Bronchial epithelial cell (primary cell): Measurements from ENCODE around the gene MAFG. TPM values are rescaled to one million over a fixed set of nuclear protein-coding genes. Genes with fewer than 3 reads are reported as not detected.

Experiments
- DNase-seq: peaks from one replicate; pipeline ENCODE4 v3.0.0-alpha.2; 2010; ENCODE audit warnings: low read depth
- FAIRE-seq: peaks from 2 replicates; lab custom pipeline; 2011; peaks lifted over from hg19 to GRCh38; lab: Jason Lieb, UNC
- H3K27me3 ChIP-seq: 2 replicates; pipeline ENCODE4 v1.5.1; 2011; ENCODE audit warnings: low read length; ENCODE audit not compliant: control insufficient read depth, insufficient read depth
- H3K36me3 ChIP-seq: 2 replicates; pipeline ENCODE4 v1.5.1; 2011; ENCODE audit warnings: low read length; ENCODE audit not compliant: control insufficient read depth, insufficient read depth
- H3K4me3 ChIP-seq: 2 replicates; pipeline ENCODE4 v1.5.1; 2011; ENCODE audit warnings: mild to moderate bottlenecking, low read depth, low read length, control low read depth
- total RNA-seq: library from RNA; depleted of rRNA; stranded (reverse); fragments of >200 nt; gene quantifications from 2 replicates; pipeline ENCODE4 v1.2.1, GENCODE V29; 2014
- TF ChIP-seq, protein P1 (sequence below): IDR thresholded peaks from 2 replicates; pipeline ENCODE4 v1.5.1; 2011; ENCODE audit warnings: mild to moderate bottlenecking, moderate library complexity, low read length, control low read depth, inconsistent platforms; ENCODE audit not compliant: insufficient read depth, severe bottlenecking

The MAFG gene
- total RNA-seq, 1 donor from 2014 or later: 16.8 TPM

DNA sequence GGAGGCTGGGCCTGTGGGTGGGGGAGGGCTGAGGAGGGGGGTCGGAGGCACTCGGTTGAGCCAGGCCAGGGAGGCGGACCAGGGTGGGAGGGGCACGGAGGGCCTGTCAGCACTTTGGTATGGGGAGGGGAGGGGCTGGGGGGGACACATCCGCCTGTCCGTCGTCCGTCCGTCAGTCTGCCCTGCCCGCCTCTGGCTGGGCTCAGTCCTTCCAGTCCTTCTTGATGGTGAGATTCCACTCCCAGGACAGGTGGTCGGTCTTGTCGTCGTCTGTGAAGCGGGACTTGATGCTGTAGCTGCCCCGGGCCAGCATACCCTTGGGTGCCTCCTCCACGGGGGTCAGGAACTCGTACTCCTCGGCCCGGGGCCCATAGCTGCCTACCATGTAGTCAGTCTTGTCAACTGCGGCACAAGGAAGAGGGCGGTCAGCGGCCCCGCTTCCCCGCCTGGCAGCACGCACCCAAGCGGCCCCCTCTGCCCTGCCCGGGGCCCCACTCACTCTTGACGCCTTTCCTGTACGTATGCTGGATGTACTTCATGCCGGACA lies 58.8 kb downstream of the MAFG start:
- TF ChIP-seq, protein P1, sequence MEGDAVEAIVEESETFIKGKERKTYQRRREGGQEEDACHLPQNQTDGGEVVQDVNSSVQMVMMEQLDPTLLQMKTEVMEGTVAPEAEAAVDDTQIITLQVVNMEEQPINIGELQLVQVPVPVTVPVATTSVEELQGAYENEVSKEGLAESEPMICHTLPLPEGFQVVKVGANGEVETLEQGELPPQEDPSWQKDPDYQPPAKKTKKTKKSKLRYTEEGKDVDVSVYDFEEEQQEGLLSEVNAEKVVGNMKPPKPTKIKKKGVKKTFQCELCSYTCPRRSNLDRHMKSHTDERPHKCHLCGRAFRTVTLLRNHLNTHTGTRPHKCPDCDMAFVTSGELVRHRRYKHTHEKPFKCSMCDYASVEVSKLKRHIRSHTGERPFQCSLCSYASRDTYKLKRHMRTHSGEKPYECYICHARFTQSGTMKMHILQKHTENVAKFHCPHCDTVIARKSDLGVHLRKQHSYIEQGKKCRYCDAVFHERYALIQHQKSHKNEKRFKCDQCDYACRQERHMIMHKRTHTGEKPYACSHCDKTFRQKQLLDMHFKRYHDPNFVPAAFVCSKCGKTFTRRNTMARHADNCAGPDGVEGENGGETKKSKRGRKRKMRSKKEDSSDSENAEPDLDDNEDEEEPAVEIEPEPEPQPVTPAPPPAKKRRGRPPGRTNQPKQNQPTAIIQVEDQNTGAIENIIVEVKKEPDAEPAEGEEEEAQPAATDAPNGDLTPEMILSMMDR: no peak
- H3K27me3 ChIP-seq: no peaks in the 10 kb centered on the region
- peaks cover 30% of the 10 kb centered on the region for H3K36me3 ChIP-seq
- no peak for FAIRE-seq
- peak; percentile 54 for DNase-seq
- H3K4me3 ChIP-seq: no peak overlapping the region

Other genes with a start within 250 kb of the MAFG start
- 23.0 and 25.8 TPM in 2 replicates for gene ARL16, start 243.9 kb downstream of the MAFG start, total RNA-seq
- 77.7 and 84.4 TPM in 2 replicates for gene HGS, start 243.7 kb downstream of the MAFG start, total RNA-seq
- gene MRPL12, start 224.4 kb downstream of the MAFG start, total RNA-seq: 11.6 and 13.6 TPM in 2 replicates
- 20.3 and 21.1 TPM in 2 replicates for gene SLC25A10, start 215.5 kb downstream of the MAFG start, total RNA-seq
- gene GCGR, start 123.6 kb downstream of the MAFG start, total RNA-seq: not detected in 2 replicates
- gene MCRIP1, start 94.4 kb downstream of the MAFG start, total RNA-seq: 25.8 and 32.6 TPM in 2 replicates
- 0.13 TPM in 1 of 2 replicates, not detected in the other for gene PPP1R27, start 92.7 kb downstream of the MAFG start, total RNA-seq
- gene P4HB, start 67.2 kb downstream of the MAFG start, total RNA-seq: 673 and 821 TPM in 2 replicates
- 57.4 and 67.0 TPM in 2 replicates for gene ARHGDIA, start 56.4 kb downstream of the MAFG start, total RNA-seq
- gene ALYREF, start 36.1 kb downstream of the MAFG start, total RNA-seq: 105 and 145 TPM in 2 replicates
- 237 and 251 TPM in 2 replicates for gene ANAPC11, start 36.0 kb downstream of the MAFG start, total RNA-seq
- 0.26 and 0.51 TPM in 2 replicates for gene NPB, start 25.5 kb downstream of the MAFG start, total RNA-seq
- 16.5 and 29.5 TPM in 2 replicates for gene PCYT2, start 16.3 kb downstream of the MAFG start, total RNA-seq
- 48.4 and 62.2 TPM in 2 replicates for gene SIRT7, start 9.6 kb downstream of the MAFG start, total RNA-seq
- 152 and 178 TPM in 2 replicates for gene PYCR1, start 9.6 kb upstream of the MAFG start, total RNA-seq
- not detected in 2 replicates for gene MYADML2, start 19.5 kb upstream of the MAFG start, total RNA-seq
- 0.13 TPM in 1 of 2 replicates, not detected in the other for gene NOTUM, start 33.5 kb upstream of the MAFG start, total RNA-seq
- 22.6 and 32.1 TPM in 2 replicates for gene ASPSCR1, start 49.9 kb upstream of the MAFG start, total RNA-seq
- gene CENPX, start 95.1 kb upstream of the MAFG start, total RNA-seq: 33.8 and 38.7 TPM in 2 replicates
- gene LRRC45, start 95.6 kb upstream of the MAFG start, total RNA-seq: 6.1 and 8.4 TPM in 2 replicates
- gene RAC3, start 103.9 kb upstream of the MAFG start, total RNA-seq: 18.7 and 25.2 TPM in 2 replicates
- gene DCXR, start 110.0 kb upstream of the MAFG start, total RNA-seq: 83.3 and 87.9 TPM in 2 replicates
- 26.3 and 38.7 TPM in 2 replicates for gene RFNG, start 124.1 kb upstream of the MAFG start, total RNA-seq
- gene GPS1, start 124.2 kb upstream of the MAFG start, total RNA-seq: 83.7 and 117 TPM in 2 replicates
- gene DUS1L, start 138.1 kb upstream of the MAFG start, total RNA-seq: 122 and 125 TPM in 2 replicates
- 37.1 and 38.5 TPM in 2 replicates for gene FASN, start 170.5 kb upstream of the MAFG start, total RNA-seq